IMR-90 (cell line): ENCODE data around the gene BTBD2. TPM values are rescaled to one million over a fixed set of nuclear protein-coding genes. Genes with fewer than 3 reads are reported as not detected.

ENCODE experiments used
- ATAC-seq: fragments of 200-7000 bp; cut with Tn5 transposase; 2 replicates; pipeline ENCODE4 v1.9.1; 2020; ENCODE audit warnings: low read depth, mild to moderate bottlenecking, moderate library complexity
- BruUV-seq: library from RNA; stranded (reverse); fragments of 400-500 nt; replicated peaks from 2 replicates; lab custom pipeline; 2021; lab: Mats Ljungman, UMichigan
- CTCF ChIA-PET: fragments of 300-600 bp; formaldehyde crosslinking; extraction: SDS; loops from one replicate; lab custom pipeline; 2021; ENCODE audit warnings: antibody characterized with exemption; lab: Yijun Ruan, JAX
- POLR2A ChIA-PET: fragments of 300-600 bp; sonication (Branson Sonifier 250); formaldehyde crosslinking; loops from one replicate; lab custom pipeline; 2022; ENCODE audit warnings: antibody characterized with exemption; ENCODE audit not compliant: unreplicated experiment; lab: Charles Lee
- DNase-seq: peaks from one replicate; pipeline ENCODE4 v3.0.0; 2013
- H2AFZ ChIP-seq: replicated peaks from 2 replicates; pipeline ENCODE3; 2013; ENCODE audit warnings: low read length, mild to moderate bottlenecking; ENCODE audit not compliant: poor library complexity
- H2AK5ac ChIP-seq: 2 replicates; pipeline ENCODE4 v1.6.1; 2013; ENCODE audit warnings: low read depth, low read length, inconsistent platforms
- H2AK9ac ChIP-seq: replicated peaks from 2 replicates; pipeline ENCODE3; 2013; ENCODE audit warnings: mild to moderate bottlenecking, low read depth, low read length, moderate library complexity; ENCODE audit not compliant: poor library complexity
- H2BK120ac ChIP-seq: 2 replicates; pipeline ENCODE4 v1.6.1; 2013; ENCODE audit warnings: low read depth, low read length, inconsistent platforms
- H2BK15ac ChIP-seq: 3 replicates; pipeline ENCODE4 v1.6.1; 2013; ENCODE audit warnings: low read depth, low read length, inconsistent platforms
- H2BK20ac ChIP-seq: 2 replicates; pipeline ENCODE4 v1.6.1; 2013; ENCODE audit warnings: low read depth, mild to moderate bottlenecking, inconsistent platforms, low read length, moderate library complexity
- H2BK5ac ChIP-seq: 2 replicates; pipeline ENCODE4 v1.6.1; 2013; ENCODE audit warnings: mild to moderate bottlenecking, low read depth, low read length, inconsistent platforms; ENCODE audit not compliant: poor library complexity, severe bottlenecking
- H3K14ac ChIP-seq: replicated peaks from 2 replicates; pipeline ENCODE4 v1.6.1; 2013; ENCODE audit warnings: low read depth, low read length, inconsistent platforms
- H3K18ac ChIP-seq: 2 replicates; pipeline ENCODE4 v1.6.1; 2013; ENCODE audit warnings: low read depth, low read length, control low read depth
- H3K23ac ChIP-seq: 2 replicates; pipeline ENCODE4 v1.6.1; 2013; ENCODE audit warnings: low read depth, low read length, inconsistent platforms
- H3K27ac ChIP-seq: 2 replicates; pipeline ENCODE4 v1.5.1; 2013; ENCODE audit warnings: mild to moderate bottlenecking, control low read depth, low read length; ENCODE audit not compliant: insufficient read depth
- H3K27me3 ChIP-seq: 2 replicates; pipeline ENCODE4 v1.6.1; 2013; ENCODE audit warnings: low read length; ENCODE audit not compliant: control insufficient read depth, insufficient read depth
- H3K36me3 ChIP-seq: 2 replicates; pipeline ENCODE4 v1.6.1; 2013; ENCODE audit warnings: low read length, mixed read lengths; ENCODE audit not compliant: control insufficient read depth, insufficient read depth
- H3K4ac ChIP-seq: 2 replicates; pipeline ENCODE4 v1.6.1; 2013; ENCODE audit warnings: low read depth, low read length, inconsistent platforms
- H3K4me1 ChIP-seq: 2 replicates; pipeline ENCODE4 v1.6.1; 2013; ENCODE audit warnings: low read length, mixed read lengths; ENCODE audit not compliant: control insufficient read depth, insufficient read depth
- H3K4me2 ChIP-seq: 2 replicates; pipeline ENCODE4 v1.6.1; 2013; ENCODE audit warnings: low read depth, mild to moderate bottlenecking, control low read depth, low read length, moderate library complexity
- H3K4me3 ChIP-seq: 2 replicates; pipeline ENCODE4 v1.5.1; 2013; ENCODE audit warnings: low read depth, mild to moderate bottlenecking, control low read depth, low read length, moderate library complexity; ENCODE audit not compliant: insufficient read depth
- H3K56ac ChIP-seq: 2 replicates; pipeline ENCODE4 v1.6.1; 2013; ENCODE audit warnings: low read length, inconsistent platforms; ENCODE audit not compliant: insufficient read depth; ENCODE audit errors: extremely low read depth
- H3K79me1 ChIP-seq, 2 experiments: 2 replicates each; pipeline ENCODE4 v1.6.1; 2013; ENCODE audit warnings: low read length in 2 of 2, inconsistent platforms in 1 of 2, low read depth in 1 of 2
- H3K9ac ChIP-seq: 2 replicates; pipeline ENCODE4 v1.6.1; 2013; ENCODE audit warnings: low read depth, low read length, control low read depth
- H3K9me1 ChIP-seq: 2 replicates; pipeline ENCODE4 v1.6.1; 2013; ENCODE audit warnings: low read length, inconsistent platforms; ENCODE audit not compliant: insufficient read depth
- H3K9me3 ChIP-seq: 2 replicates; pipeline ENCODE4 v1.6.1; 2013; ENCODE audit warnings: low read length; ENCODE audit not compliant: control insufficient read depth, insufficient read depth
- H4K20me1 ChIP-seq: 2 replicates; pipeline ENCODE4 v1.6.1; 2013; ENCODE audit warnings: low read length, inconsistent platforms; ENCODE audit not compliant: insufficient read depth
- H4K5ac ChIP-seq: 2 replicates; pipeline ENCODE4 v1.6.1; 2013; ENCODE audit warnings: mild to moderate bottlenecking, low read depth, low read length, control low read depth
- H4K8ac ChIP-seq, 2 experiments: 2 replicates each; pipeline ENCODE4 v1.6.1; 2013; ENCODE audit warnings: low read depth in 2 of 2, low read length in 2 of 2, control low read depth in 1 of 2, inconsistent platforms in 1 of 2
- H4K91ac ChIP-seq: 2 replicates; pipeline ENCODE4 v1.6.1; 2013; ENCODE audit warnings: low read depth, low read length, inconsistent platforms; ENCODE audit not compliant: insufficient read depth
- CHD1 ChIP-seq: IDR thresholded peaks from 2 replicates; pipeline ENCODE4 v1.6.1; 2012; ENCODE audit warnings: low read depth, low read length, improper control_type of control experiment
- CTCF ChIP-seq: conservative IDR thresholded peaks from 2 replicates; pipeline ENCODE4 v1.5.1; 2012; ENCODE audit warnings: mild to moderate bottlenecking, low read depth, low read length, improper control_type of control experiment
- FOS ChIP-seq: fragments of 150-350 bp; IDR thresholded peaks from 2 replicates; pipeline ENCODE4 v1.6.1; 2016; ENCODE audit warnings: low read depth, low read length
- MAFK ChIP-seq: IDR thresholded peaks from 2 replicates; pipeline ENCODE4 v1.6.1; 2012; ENCODE audit warnings: low read depth, low read length, improper control_type of control experiment
- MAZ ChIP-seq: IDR thresholded peaks from 2 replicates; pipeline ENCODE4 v1.6.1; 2012; ENCODE audit warnings: low read depth, mild to moderate bottlenecking, low read length, improper control_type of control experiment, moderate library complexity, borderline replicate concordance
- MXI1 ChIP-seq: IDR thresholded peaks from 2 replicates; pipeline ENCODE4 v1.6.1; 2012; ENCODE audit warnings: low read depth, mild to moderate bottlenecking, low read length, moderate library complexity, borderline replicate concordance
- NFE2L2 ChIP-seq: fragments of 150-350 bp; IDR thresholded peaks from 2 replicates; pipeline ENCODE4 v1.6.1; 2016; ENCODE audit warnings: low read depth, mild to moderate bottlenecking, low read length
- POLR2A ChIP-seq: IDR thresholded peaks from 2 replicates; pipeline ENCODE4 v1.6.1; 2012; ENCODE audit warnings: mild to moderate bottlenecking, low read depth, low read length
- RAD21 ChIP-seq: IDR thresholded peaks from 2 replicates; pipeline ENCODE4 v1.6.1; 2012; ENCODE audit warnings: low read length, improper control_type of control experiment
- RCOR1 ChIP-seq: IDR thresholded peaks from 2 replicates; pipeline ENCODE4 v1.6.1; 2012; ENCODE audit warnings: mild to moderate bottlenecking, low read length, improper control_type of control experiment; ENCODE audit not compliant: insufficient replicate concordance
- RFX5 ChIP-seq: IDR thresholded peaks from 2 replicates; pipeline ENCODE4 v1.8.0; 2012; ENCODE audit warnings: low read depth, mild to moderate bottlenecking, low read length, moderate library complexity
- SMC3 ChIP-seq: fragments of 150-350 bp; IDR thresholded peaks from 2 replicates; pipeline ENCODE4 v1.6.1; 2016; ENCODE audit warnings: low read depth, mild to moderate bottlenecking, antibody characterized with exemption, low read length, moderate library complexity
- USF2 ChIP-seq: fragments of 150-350 bp; IDR thresholded peaks from 2 replicates; pipeline ENCODE4 v1.6.1; 2017; ENCODE audit warnings: mild to moderate bottlenecking, antibody characterized with exemption, low read length, low read depth
- WGBS, 2 experiments: methylation state at CpG; one replicate each; pipeline versions ENCODE4 v1.1.5 to v1.1.7; 2013; ENCODE audit warnings: missing lambda C conversion rate in 2 of 2; ENCODE audit not compliant: insufficient read length in 1 of 2; ENCODE audit errors: extremely low coverage in 2 of 2; 5-methylcytosine and 5-hydroxymethylcytosine counted together
- dilution Hi-C: fragments of 300-500 bp; cut with HindIII; formaldehyde crosslinking; loops from one replicate; pipeline ENCODE4 v1.14.3; 2018; ENCODE audit warnings: low sequenced_read_pairs; ENCODE audit not compliant: unreplicated experiment
- in situ Hi-C: fragments of 300-500 bp; cut with MboI; formaldehyde crosslinking; loops from 3 replicates; pipeline ENCODE4 v1.14.3; 2019; ENCODE audit warnings: low sequenced_read_pairs, inconsistent platforms, mixed read lengths
- intact Hi-C: fragments of 100-400 bp; cut with micrococcal nuclease; formaldehyde crosslinking; loops from 2 replicates; pipeline ENCODE4 v1.10.0; 2022
- polyA plus RNA-seq, 3 experiments: library from polyadenylated mRNA; depleted of rRNA; stranded (reverse); fragments of >200 nt; gene quantifications; 2 replicates each; pipeline ENCODE4 v1.2.3, GENCODE V29; 2012; ENCODE audit warnings: low replicate concordance in 1 of 3
- total RNA-seq: library from RNA; depleted of rRNA; stranded (reverse); fragments of >200 nt; gene quantifications from 2 replicates; pipeline ENCODE4 v1.2.3, GENCODE V29; 2012

The BTBD2 gene
- total and polyA plus RNA-seq, 2 of the 4 experiments (the other 2 are of a cell fraction) = 24.4 to 65.7 TPM

GRCh38 chr19:1953037-1953436 is 62.5 kb downstream of the BTBD2 start:
- ATAC-seq = no peak
- in situ Hi-C loops = no loop called here
- no peak overlapping the region for H3K18ac ChIP-seq
- intact Hi-C loops = no loop called here
- H3K4ac ChIP-seq = no peak overlapping the region
- peaks cover 17% of the 10 kb centered on the region; the same call in 1 of the 2 replicates for H3K36me3 ChIP-seq
- H4K20me1 ChIP-seq = peaks cover 93% of the 10 kb centered on the region
- no peak for DNase-seq
- peaks cover 2% of the 10 kb centered on the region; the same call in 1 of the 2 replicates for H3K9me1 ChIP-seq
- no peak overlapping the region for H2BK20ac ChIP-seq
- no peak overlapping the region for H4K8ac ChIP-seq
- no peak overlapping the region for H2AK9ac ChIP-seq
- TF ChIP-seq CHD1 = no peak
- TF ChIP-seq USF2 = no peak
- no peak for TF ChIP-seq CTCF
- TF ChIP-seq NFE2L2 = no peak
- TF ChIP-seq RAD21 = no peak
- TF ChIP-seq MAZ = no peak
- TF ChIP-seq MAFK = no peak
- no peak for TF ChIP-seq SMC3
- no peak for TF ChIP-seq RCOR1
- no peak for TF ChIP-seq FOS
- no peak for TF ChIP-seq POLR2A
- TF ChIP-seq RFX5 = no peak
- TF ChIP-seq MXI1 = no peak
- ChIA-PET CTCF (no interaction called here), POLR2A (no interaction called here)
- no peak overlapping the region for H2BK120ac ChIP-seq
- dilution Hi-C loops = no loop called here
- no peak overlapping the region for H4K5ac ChIP-seq
- no peak overlapping the region for H2AK5ac ChIP-seq
- no TSS peak for BruUV-seq
- 85% methylated on average over 11 of the region's 19 CpGs; no CpG with 5 or more reads in 1 of the 2 experiments for whole genome bisulfite sequencing, 2 experiments
- H3K4me2 ChIP-seq = no peak overlapping the region
- H2AFZ ChIP-seq = no peak overlapping the region
- no peak overlapping the region for H2BK5ac ChIP-seq
- H3K27me3 ChIP-seq = no peaks in the 10 kb centered on the region
- H3K4me3 ChIP-seq = no peak overlapping the region
- H3K79me1 ChIP-seq = peaks cover 12 to 77% of the 10 kb centered on the region in 2 experiments; a peak in 3 of 4 replicates
- no peak overlapping the region for H2BK15ac ChIP-seq
- H3K9ac ChIP-seq = no peak overlapping the region
- no peak overlapping the region for H3K14ac ChIP-seq
- no peak overlapping the region for H4K91ac ChIP-seq
- H3K4me1 ChIP-seq = no peaks in the 10 kb centered on the region
- no peak overlapping the region for H3K56ac ChIP-seq
- H3K23ac ChIP-seq = no peak overlapping the region
- no peaks in the 10 kb centered on the region for H3K9me3 ChIP-seq
- no peak overlapping the region for H3K27ac ChIP-seq
